IPS DF 19.7 (cell line): ENCODE measurements around the gene EHMT1.

Experiments
- DNase-seq: peaks from one replicate; pipeline ENCODE4 v3.0.0-alpha.2; 2013; ENCODE audit warnings: low read depth, low spot score

The EHMT1 gene

GRCh38 chr9:137738703-137739102, 119.9 kb downstream of the EHMT1 start:
- no peak for DNase-seq

DNA sequence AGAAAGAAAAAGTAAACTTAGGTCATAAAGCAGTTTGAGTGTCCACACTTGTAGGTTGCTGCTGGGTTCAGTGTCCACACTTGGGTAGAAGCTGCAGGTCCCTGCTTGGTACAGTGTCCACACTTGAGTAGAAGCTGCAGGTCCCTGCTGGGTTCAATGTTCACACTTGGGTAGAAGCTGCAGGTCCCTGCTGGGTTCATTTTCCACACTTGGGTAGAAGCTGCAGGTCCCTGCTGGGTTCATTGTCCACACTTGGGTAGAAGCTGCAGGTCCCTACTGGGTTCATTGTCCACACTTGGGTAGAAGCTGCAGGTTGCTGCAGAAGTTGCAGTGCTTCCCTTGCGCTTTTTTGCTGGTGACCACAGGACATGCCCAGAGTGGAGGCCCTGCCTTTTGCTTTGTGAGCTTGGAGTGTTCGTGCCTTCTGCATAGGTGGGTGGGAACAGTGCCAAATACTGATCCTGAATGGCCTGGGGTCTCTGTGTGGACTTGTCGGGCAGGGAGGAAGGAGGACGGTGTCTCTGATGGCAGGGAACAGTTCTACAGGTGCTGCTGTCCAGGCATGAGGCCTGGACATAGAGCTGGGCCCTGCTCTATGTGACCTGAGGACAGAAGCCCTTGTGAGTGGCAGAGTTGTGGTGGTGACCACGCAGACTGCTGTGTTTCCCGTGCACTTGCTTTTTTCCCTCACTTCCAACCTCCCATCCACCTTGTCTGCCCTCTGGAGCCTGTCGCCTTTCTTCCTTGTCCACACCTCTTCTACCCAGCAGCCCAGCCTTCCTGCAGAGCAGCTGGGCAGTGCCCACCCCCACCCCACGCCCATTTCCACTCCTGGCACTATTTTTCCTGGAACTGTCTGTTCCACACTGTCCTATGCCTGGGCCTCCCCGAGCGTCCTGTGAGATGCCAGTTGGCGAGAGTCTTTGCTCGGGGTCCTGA, 120.8 kb downstream of the EHMT1 start:
- DNase-seq, result no peak

- no peak for DNase-seq
Observed at GRCh38 chr9:137740312-137740711, 121.5 kb downstream of the EHMT1 start.

- no peak for DNase-seq
Observed at GRCh38 chr9:137741330-137741729, 122.5 kb downstream of the EHMT1 start.

GRCh38 chr9:137742698-137743097, 123.9 kb downstream of the EHMT1 start:
- DNase-seq, result no peak

GRCh38 chr9:137743695-137744094, 124.9 kb downstream of the EHMT1 start:
- DNase-seq, result no peak

DNA sequence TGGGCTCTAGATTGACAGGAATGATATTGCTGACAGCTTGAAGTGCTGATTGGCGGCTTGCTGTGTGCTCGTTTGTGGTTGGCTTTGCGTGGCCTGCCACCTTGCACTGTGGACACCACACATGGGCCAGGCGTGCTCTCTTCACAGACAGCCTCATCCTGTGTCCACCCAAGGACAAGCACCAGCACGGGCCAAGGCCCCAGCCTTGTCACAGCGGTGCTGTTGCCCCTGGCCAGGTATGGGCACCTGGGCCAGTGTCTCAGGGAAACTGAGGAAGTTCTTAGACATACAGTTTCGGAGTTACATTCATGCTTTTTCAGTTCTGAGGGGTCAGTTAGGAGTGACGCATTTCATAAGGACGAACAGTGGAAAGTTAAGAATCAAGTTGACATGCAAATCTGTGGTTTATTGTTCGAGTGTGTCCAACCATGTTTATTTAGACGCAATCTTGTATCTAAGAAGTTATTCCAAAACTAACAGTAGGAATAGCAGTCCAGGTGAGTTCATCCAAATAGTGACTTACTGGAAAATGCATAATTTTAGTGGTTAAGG, 125.9 kb downstream of the EHMT1 start:
- no peak for DNase-seq

GRCh38 chr9:137745541-137745991, 126.8 kb downstream of the EHMT1 start:
- no peak for DNase-seq

- no peak for DNase-seq
Observed at GRCh38 chr9:137748311-137748710, 129.5 kb downstream of the EHMT1 start.

GRCh38 chr9:137748741-137749140, 129.9 kb downstream of the EHMT1 start:
- no peak for DNase-seq

- DNase-seq, result no peak
Observed at GRCh38 chr9:137749511-137749910, 130.7 kb downstream of the EHMT1 start.

- DNase-seq, result no peak
Observed at GRCh38 chr9:137750007-137750406, 131.2 kb downstream of the EHMT1 start.

GRCh38 chr9:137750566-137750965, 131.8 kb downstream of the EHMT1 start:
- no peak for DNase-seq

DNA sequence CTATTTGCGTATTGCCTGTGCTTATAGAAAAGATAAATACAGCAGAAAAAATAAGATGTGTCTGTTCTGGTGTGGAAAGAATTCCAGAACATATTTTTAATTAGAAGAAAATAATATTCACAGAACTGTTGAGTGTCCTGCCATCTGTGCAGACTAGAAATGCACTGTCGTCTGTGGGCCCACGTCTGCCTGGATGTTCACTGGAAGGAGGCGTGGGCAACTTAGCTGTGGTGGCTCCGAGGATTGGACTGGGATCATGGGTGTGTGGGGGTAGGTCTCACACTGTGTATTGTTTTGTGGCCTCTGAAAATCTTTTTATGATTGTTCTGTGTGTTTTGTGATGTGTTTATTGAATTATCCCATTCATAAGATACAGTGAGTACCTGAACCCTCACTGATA, 132.8 kb downstream of the EHMT1 start:
- no peak for DNase-seq

GRCh38 chr9:137752426-137752825, 133.6 kb downstream of the EHMT1 start:
- DNase-seq, result no peak

- DNase-seq, result no peak
Observed at GRCh38 chr9:137753192-137753765, 134.5 kb downstream of the EHMT1 start.

DNA sequence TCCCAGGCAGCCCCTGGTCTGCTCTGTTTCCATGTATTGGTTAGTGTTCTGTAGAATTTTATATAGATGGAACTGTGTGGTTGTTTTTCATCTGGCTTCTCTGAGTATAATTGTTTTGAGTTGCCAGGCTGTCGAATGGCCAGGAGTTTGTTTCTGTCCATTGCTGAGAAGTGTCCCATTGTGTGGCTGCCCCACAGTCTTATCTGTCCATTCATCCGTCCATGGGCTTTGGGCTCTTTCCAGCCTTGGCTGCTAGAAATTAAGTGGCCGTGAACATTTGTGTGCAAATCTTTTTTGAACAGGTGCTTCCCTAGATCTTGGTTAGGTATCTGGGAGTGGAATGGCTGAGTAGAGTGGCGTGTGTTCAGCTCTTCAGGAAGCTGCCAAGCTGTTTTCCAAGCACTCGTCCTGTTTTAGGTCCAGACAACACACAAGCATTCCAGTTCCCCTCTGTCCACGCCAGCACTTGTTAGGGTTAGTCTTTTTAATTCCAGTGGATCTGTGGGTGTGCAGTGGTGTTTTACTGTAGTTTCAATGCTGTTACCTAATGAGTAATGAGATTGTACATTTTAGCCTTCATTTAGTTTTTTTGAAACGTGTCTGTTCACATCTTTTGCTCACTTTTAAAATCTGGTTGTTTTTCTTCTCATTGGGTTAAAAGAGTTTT, 136.6 kb downstream of the EHMT1 start:
- no peak for DNase-seq

- DNase-seq, result no peak
Observed at GRCh38 chr9:137756045-137756744, 137.4 kb downstream of the EHMT1 start.

GRCh38 chr9:137757139-137757538, 138.3 kb downstream of the EHMT1 start:
- DNase-seq, result no peak

DNA sequence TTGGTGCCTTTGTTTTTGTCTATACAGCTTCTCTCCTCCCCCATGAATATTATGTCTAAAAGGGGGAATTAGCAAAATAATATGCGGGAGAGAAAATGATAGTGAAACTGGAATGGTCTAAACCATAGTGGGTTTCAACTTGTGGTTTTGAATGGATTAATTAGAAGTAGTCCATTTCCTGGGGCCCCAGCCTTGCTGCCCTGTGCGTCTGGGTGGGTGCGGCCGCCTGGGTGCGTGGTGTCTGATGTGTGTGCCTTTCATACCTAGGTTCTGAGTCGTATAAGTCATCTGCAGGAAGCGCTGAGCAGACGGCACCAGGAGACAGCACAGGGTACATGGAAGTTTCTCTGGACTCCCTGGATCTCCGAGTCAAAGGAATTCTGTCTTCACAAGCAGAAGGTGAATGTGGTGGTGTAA, 138.8 kb downstream of the EHMT1 start:
- no peak for DNase-seq

DNA sequence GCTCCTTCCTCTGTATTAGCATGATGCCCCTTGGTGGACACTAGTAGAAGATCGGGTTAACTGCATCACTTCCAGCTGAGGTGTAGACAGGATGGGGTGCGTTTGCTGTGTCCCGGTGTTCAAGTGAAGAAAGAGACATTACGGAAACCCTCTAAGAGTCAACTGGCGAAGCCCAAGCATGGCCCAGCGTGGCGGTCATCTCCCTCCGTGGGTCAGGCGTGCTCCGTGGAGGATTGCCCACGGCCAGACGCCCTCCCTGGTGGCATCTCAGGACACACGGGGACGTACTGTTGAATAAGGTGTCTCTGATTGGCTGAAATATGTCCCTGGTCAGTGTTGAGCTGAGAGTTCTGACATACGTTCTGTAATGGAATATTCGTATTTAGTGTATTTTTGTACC, 139.3 kb downstream of the EHMT1 start:
- no peak for DNase-seq

GRCh38 chr9:137759117-137759516, 140.3 kb downstream of the EHMT1 start:
- DNase-seq, result no peak
